Jurkat, Clone E6-1 (cell line): Measurements from ENCODE around the gene GDPD2.

Experiments
- DNase-seq: peaks from one replicate; pipeline ENCODE4 v3.0.0-alpha.2; 2011; ENCODE audit warnings: low read depth, low spot score
- H3K4me3 ChIP-seq: 2 replicates; pipeline ENCODE4 v1.5.1; 2011; ENCODE audit warnings: mild to moderate bottlenecking, low read length, control low read depth, moderate library complexity

The GDPD2 gene

GRCh38 chrX:70461026-70461425 is 37.9 kb downstream of the GDPD2 start:
- DNase-seq, result no peak
- H3K4me3 ChIP-seq, result no peak overlapping the region

- no peak for DNase-seq
- no peak overlapping the region for H3K4me3 ChIP-seq
Measured at GRCh38 chrX:70464051-70464450, 40.9 kb downstream of the GDPD2 start.

GRCh38 chrX:70466968-70467367 is 43.9 kb downstream of the GDPD2 start:
- no peak overlapping the region for H3K4me3 ChIP-seq

GRCh38 chrX:70468709-70469108 is 45.6 kb downstream of the GDPD2 start:
- H3K4me3 ChIP-seq, result no peak overlapping the region
- no peak for DNase-seq

More at GRCh38 chrX:70466968-70467367, 43.9 kb downstream of the GDPD2 start:
- no peak for DNase-seq

- H3K4me3 ChIP-seq, result no peak overlapping the region
- no peak for DNase-seq
Measured at GRCh38 chrX:70470850-70471289, 47.8 kb downstream of the GDPD2 start.

- no peak overlapping the region for H3K4me3 ChIP-seq
- DNase-seq, result no peak
Measured at GRCh38 chrX:70476166-70476933, 53.2 kb downstream of the GDPD2 start.

- no peak overlapping the region for H3K4me3 ChIP-seq
- no peak for DNase-seq
Measured at GRCh38 chrX:70476934-70477733, 54.0 kb downstream of the GDPD2 start.

GRCh38 chrX:70477734-70478075 is 54.6 kb downstream of the GDPD2 start:
- no peak overlapping the region for H3K4me3 ChIP-seq
- no peak for DNase-seq

GRCh38 chrX:70478526-70479245 is 55.6 kb downstream of the GDPD2 start:
- no peak overlapping the region for H3K4me3 ChIP-seq
- DNase-seq, result no peak

- no peak overlapping the region for H3K4me3 ChIP-seq
- no peak for DNase-seq
Measured at GRCh38 chrX:70479247-70479921, 56.3 kb downstream of the GDPD2 start.

- no peak overlapping the region for H3K4me3 ChIP-seq
- DNase-seq, result no peak
Measured at GRCh38 chrX:70479922-70480659, 57.0 kb downstream of the GDPD2 start.

- no peak overlapping the region for H3K4me3 ChIP-seq
- DNase-seq, result no peak
Measured at GRCh38 chrX:70480660-70481018, 57.5 kb downstream of the GDPD2 start.

GRCh38 chrX:70481471-70482270 is 58.6 kb downstream of the GDPD2 start:
- no peak overlapping the region for H3K4me3 ChIP-seq
- no peak for DNase-seq

GRCh38 chrX:70482300-70482699 is 59.2 kb downstream of the GDPD2 start:
- DNase-seq, result no peak
- no peak overlapping the region for H3K4me3 ChIP-seq
